H1 (cell line): ENCODE measurements around the gene CTIF. TPM values are rescaled to one million over a fixed set of nuclear protein-coding genes. Genes with fewer than 3 reads are reported as not detected.

Source experiments
- CTCF ChIA-PET: fragments of 300-600 bp; sonication (Branson Sonifier 250); formaldehyde crosslinking; loops from one replicate; lab custom pipeline; 2021; ENCODE audit not compliant: partially characterized antibody; lab: Charles Lee
- POLR2A ChIA-PET: fragments of 300-600 bp; sonication (Branson Sonifier 250); formaldehyde crosslinking; loops from one replicate; lab custom pipeline; 2021; ENCODE audit warnings: inconsistent platforms; ENCODE audit not compliant: partially characterized antibody; lab: Charles Lee
- DNase-seq, 2 experiments: peaks; one replicate each; pipeline versions ENCODE4 v3.0.0 to v3.0.0-alpha.2; 2010 to 2022; ENCODE audit warnings: low spot score in 2 of 2, low read depth in 1 of 2, mixed read lengths in 1 of 2
- FAIRE-seq: peaks from 2 replicates; lab custom pipeline; 2011; peaks lifted over from hg19 to GRCh38; lab: Jason Lieb, UNC
- H2AFZ ChIP-seq: 2 replicates; pipeline ENCODE4 v1.8.1; 2012; ENCODE audit warnings: low read length, inconsistent platforms
- H2AK5ac ChIP-seq: 2 replicates; pipeline ENCODE4 v1.6.1; 2013; ENCODE audit warnings: low read depth, low read length
- H2BK120ac ChIP-seq: replicated peaks from 2 replicates; pipeline ENCODE3; 2013; ENCODE audit warnings: low read depth, low read length, inconsistent platforms
- H2BK12ac ChIP-seq: 2 replicates; pipeline ENCODE4 v1.6.1; 2013; ENCODE audit warnings: low read depth, low read length
- H2BK15ac ChIP-seq: 2 replicates; pipeline ENCODE4 v1.6.1; 2013; ENCODE audit warnings: low read length
- H2BK20ac ChIP-seq: 2 replicates; pipeline ENCODE4 v1.6.1; 2013; ENCODE audit warnings: low read length
- H2BK5ac ChIP-seq: 2 replicates; pipeline ENCODE4 v1.6.1; 2013; ENCODE audit warnings: low read depth, low read length
- H3K14ac ChIP-seq: 2 replicates; pipeline ENCODE4 v1.6.1; 2013; ENCODE audit warnings: inconsistent platforms; ENCODE audit not compliant: insufficient read length
- H3K18ac ChIP-seq: 2 replicates; pipeline ENCODE4 v1.6.1; 2013; ENCODE audit warnings: low read length; ENCODE audit errors: extremely low read depth
- H3K23ac ChIP-seq: 2 replicates; pipeline ENCODE4 v1.6.1; 2013; ENCODE audit warnings: inconsistent platforms; ENCODE audit not compliant: insufficient read length
- H3K23me2 ChIP-seq: 2 replicates; pipeline ENCODE4 v1.6.1; 2013; ENCODE audit warnings: low read depth, low read length
- H3K27ac ChIP-seq: 2 replicates; pipeline ENCODE4 v1.6.1; 2011; ENCODE audit warnings: low read depth, low read length, inconsistent platforms
- H3K27me3 ChIP-seq, 4 experiments: replicated peaks in 1 of 4; 1 replicate in 1 of 4; 2 replicates in 3 of 4; pipeline versions ENCODE4 v1.6.1 to v1.8.1; 2011 to 2013; ENCODE audit warnings: low read length in 3 of 4, mild to moderate bottlenecking in 3 of 4, inconsistent platforms in 2 of 4, mixed read lengths in 2 of 4, moderate library complexity in 1 of 4; ENCODE audit not compliant: control insufficient read depth in 3 of 4, insufficient read depth in 3 of 4; ENCODE audit errors: extremely low read depth in 1 of 4
- H3K36me3 ChIP-seq, 4 experiments: 2 replicates each; pipeline versions ENCODE4 v1.6.1 to v1.8.1; 2011 to 2013; ENCODE audit warnings: mild to moderate bottlenecking in 4 of 4, low read length in 3 of 4, moderate library complexity in 2 of 4, control low read depth in 1 of 4, inconsistent platforms in 1 of 4; ENCODE audit not compliant: insufficient read depth in 4 of 4, control insufficient read depth in 2 of 4
- H3K4ac ChIP-seq: replicated peaks from 2 replicates; pipeline ENCODE3; 2013; ENCODE audit warnings: low read length, low read depth, mixed read lengths, inconsistent platforms; ENCODE audit not compliant: insufficient read length
- H3K4me1 ChIP-seq, 4 experiments: replicated peaks in 1 of 4; 1 replicate in 1 of 4; 2 replicates in 3 of 4; pipeline versions ENCODE4 v1.6.1 to v1.8.1; 2011 to 2013; ENCODE audit warnings: low read length in 3 of 4, inconsistent platforms in 2 of 4, mixed read lengths in 1 of 4; ENCODE audit not compliant: insufficient read depth in 4 of 4, control insufficient read depth in 3 of 4
- H3K4me2 ChIP-seq, 2 experiments: 2 replicates each; pipeline versions ENCODE4 v1.6.1 to v1.8.1; 2011 to 2013; ENCODE audit warnings: low read depth in 2 of 2, low read length in 2 of 2, control low read depth in 1 of 2, inconsistent platforms in 1 of 2, mild to moderate bottlenecking in 1 of 2; ENCODE audit not compliant: insufficient read depth in 1 of 2
- H3K4me3 ChIP-seq, 4 experiments: fragments of 200-600, 300-600 bp in 1 of 4; sonication (generic), shearing (Covaris generic), sonication (Bioruptor Twin) in 1 of 4; 2 replicates each; pipeline versions ENCODE4 v1.5.1 to v1.8.1; 2011 to 2016; ENCODE audit warnings: low read length in 4 of 4, low read depth in 3 of 4, control low read depth in 2 of 4, inconsistent platforms in 2 of 4, mild to moderate bottlenecking in 2 of 4, mixed read lengths in 1 of 4, moderate library complexity in 1 of 4; ENCODE audit not compliant: insufficient read depth in 2 of 4; ENCODE audit errors: extremely low read depth in 1 of 4
- H3K56ac ChIP-seq: replicated peaks from 2 replicates; pipeline ENCODE3; 2013; ENCODE audit warnings: low read depth, mild to moderate bottlenecking, mixed read lengths, low read length, inconsistent platforms; ENCODE audit not compliant: insufficient read length
- H3K79me1 ChIP-seq: 2 replicates; pipeline ENCODE4 v1.6.1; 2013; ENCODE audit warnings: low read depth, low read length, control low read depth
- H3K79me2 ChIP-seq, 2 experiments: 2 replicates each; pipeline versions ENCODE4 v1.6.1 to v1.8.1; 2012 to 2013; ENCODE audit warnings: low read length in 2 of 2, mild to moderate bottlenecking in 2 of 2, inconsistent platforms in 1 of 2; ENCODE audit not compliant: insufficient read depth in 2 of 2, control insufficient read depth in 1 of 2
- H3K9ac ChIP-seq, 4 experiments: replicated peaks in 1 of 4; 1 replicate in 1 of 4; 2 replicates in 3 of 4; pipeline versions ENCODE4 v1.6.1 to v1.8.1; 2011 to 2013; ENCODE audit warnings: low read depth in 3 of 4, low read length in 3 of 4, control low read depth in 2 of 4, mild to moderate bottlenecking in 2 of 4, moderate library complexity in 2 of 4, inconsistent platforms in 1 of 4; ENCODE audit errors: extremely low read depth in 1 of 4
- H3K9me3 ChIP-seq, 2 experiments: 2 replicates each; pipeline versions ENCODE4 v1.6.1 to v1.8.1; 2012 to 2013; ENCODE audit warnings: mild to moderate bottlenecking in 2 of 2, moderate library complexity in 2 of 2, control low read depth in 1 of 2, inconsistent platforms in 1 of 2, low read depth in 1 of 2, low read length in 1 of 2, mixed read lengths in 1 of 2; ENCODE audit not compliant: insufficient read depth in 2 of 2
- H4K20me1 ChIP-seq, 2 experiments: replicated peaks in 1 of 2; 2 replicates each; pipeline versions ENCODE3 to v1.8.1; 2011 to 2013; ENCODE audit warnings: inconsistent platforms in 2 of 2, low read length in 2 of 2, mild to moderate bottlenecking in 1 of 2; ENCODE audit not compliant: insufficient read depth in 2 of 2, control insufficient read depth in 1 of 2
- H4K5ac ChIP-seq: 2 replicates; pipeline ENCODE4 v1.6.1; 2013; ENCODE audit warnings: low read length, low read depth, mixed read lengths, inconsistent platforms; ENCODE audit not compliant: insufficient read length
- H4K8ac ChIP-seq: 2 replicates; pipeline ENCODE4 v1.8.0; 2013; ENCODE audit warnings: mild to moderate bottlenecking, moderate library complexity, low read length, inconsistent platforms; ENCODE audit not compliant: insufficient read depth; ENCODE audit errors: extremely low read depth
- H4K91ac ChIP-seq: replicated peaks from 2 replicates; pipeline ENCODE3; 2013; ENCODE audit warnings: low read length, mixed read lengths, inconsistent platforms; ENCODE audit not compliant: insufficient read length
- BRCA1 ChIP-seq: IDR thresholded peaks from 2 replicates; pipeline ENCODE4 v1.6.1; 2012; ENCODE audit warnings: low read depth, low read length, improper control_type of control experiment
- CEBPB ChIP-seq: IDR thresholded peaks from 2 replicates; pipeline ENCODE4 v1.6.1; 2012; ENCODE audit warnings: low read depth, low read length
- EGR1 ChIP-seq: IDR thresholded peaks from 2 replicates; pipeline ENCODE4 v1.6.1; 2011; ENCODE audit warnings: low read depth, low read length, borderline replicate concordance
- EZH2 ChIP-seq: fragments of 200-600 bp; sonication (generic); IDR thresholded peaks from 2 replicates; pipeline ENCODE4 v1.7.1; 2012; ENCODE audit warnings: low read depth, mild to moderate bottlenecking, moderate library complexity, low read length, inconsistent platforms; ENCODE audit not compliant: severe bottlenecking
- JUND ChIP-seq: IDR thresholded peaks from 2 replicates; pipeline ENCODE4 v1.6.1; 2011; ENCODE audit warnings: mild to moderate bottlenecking, improper control_type of control experiment, low read length
- KDM1A ChIP-seq: fragments of 200-600, 300-600 bp; sonication (generic); IDR thresholded peaks from 2 replicates; pipeline ENCODE4 v1.7.1; 2016; ENCODE audit warnings: mild to moderate bottlenecking, low read length, borderline replicate concordance
- RAD21 ChIP-seq, 2 experiments: IDR thresholded peaks in 1 of 2; conservative IDR thresholded peaks in 1 of 2; 2 replicates each; pipeline ENCODE4 v1.6.1; 2011; ENCODE audit warnings: low read depth in 2 of 2, low read length in 2 of 2, improper control_type of control experiment in 1 of 2, inconsistent platforms in 1 of 2, mild to moderate bottlenecking in 1 of 2, moderate library complexity in 1 of 2
- RFX5 ChIP-seq: IDR thresholded peaks from 2 replicates; pipeline ENCODE4 v1.6.1; 2011; ENCODE audit warnings: low read depth, low read length, improper control_type of control experiment, borderline replicate concordance
- RNF2 ChIP-seq: fragments of 200-900, 300-1000 bp; sonication (generic); IDR thresholded peaks from 2 replicates; pipeline ENCODE4 v1.7.1; 2016; ENCODE audit warnings: borderline replicate concordance, low read depth, mild to moderate bottlenecking, antibody characterized with exemption, low read length; ENCODE audit not compliant: poor library complexity, severe bottlenecking; ENCODE audit errors: missing control alignments
- SRF ChIP-seq: IDR thresholded peaks from 2 replicates; pipeline ENCODE4 v1.6.1; 2011; ENCODE audit warnings: mild to moderate bottlenecking, low read depth, low read length, moderate library complexity
- SUZ12 ChIP-seq: fragments of 200-600 bp; sonication (generic); IDR thresholded peaks from 2 replicates; pipeline ENCODE4 v1.6.1; 2012; ENCODE audit warnings: mild to moderate bottlenecking, inconsistent platforms, low read length, moderate library complexity, mixed read lengths
- TCF12 ChIP-seq: IDR thresholded peaks from 2 replicates; pipeline ENCODE4 v1.6.1; 2011; ENCODE audit warnings: low read depth, mild to moderate bottlenecking, low read length
- ZNF274 ChIP-seq: IDR thresholded peaks from 2 replicates; pipeline ENCODE4 v1.7.0; 2012; ENCODE audit warnings: low read length, borderline replicate concordance; ENCODE audit errors: extremely low read depth
- WGBS, 2 experiments: shearing (Covaris generic) in 1 of 2; methylation state at CpG; one replicate each; pipeline versions ENCODE4 v1.1.6 to v1.1.7; 2013 to 2015; ENCODE audit warnings: low lambda C conversion rate in 2 of 2, mixed read lengths in 2 of 2, inconsistent platforms in 1 of 2, low coverage in 1 of 2, missing lambda C conversion rate in 1 of 2; ENCODE audit not compliant: insufficient replicate concordance in 2 of 2, insufficient coverage in 1 of 2, insufficient read length in 1 of 2; ENCODE audit errors: extremely low coverage in 1 of 2, missing lambda C conversion rate in 1 of 2; 5-methylcytosine and 5-hydroxymethylcytosine counted together
- polyA plus RNA-seq, 7 experiments: library from polyadenylated mRNA; depleted of rRNA in 3 of 7; stranded (reverse) in 5 of 7; unstranded in 2 of 7; fragments of >200 nt in 5 of 7; fragments of 200-250 nt in 2 of 7; gene quantifications; 1 replicate in 5 of 7; 2 replicates in 1 of 7; 4 replicates in 1 of 7; pipeline versions ENCODE4 v1.2.1 to v1.2.3, GENCODE V29; 2011 to 2013; ENCODE audit warnings: missing spikeins in 2 of 7, mixed read lengths in 2 of 7
- total RNA-seq: library from RNA; stranded (reverse); fragmentation: NEBNext Ultra II Directional; extraction: Animal tissue kit (Norgen Biotek cat#: 25700); gene quantifications from 2 replicates; pipeline ENCODE4 v1.2.1, GENCODE V29; 2021

CTIF gene
- total and polyA plus RNA-seq, 2 of the 8 experiments (the other 6 are each of a cell fraction or from before 2014, with no cell fraction given): 9.0 to 17.8 TPM

GRCh38 chr18:48688961-48689360 is 150.1 kb downstream of the CTIF start:
- no peaks in the 10 kb centered on the region for H3K9me3 ChIP-seq
- peaks cover 2% of the 10 kb centered on the region; the same call in 1 of the 2 replicates for H3K23me2 ChIP-seq
- no peaks in the 10 kb centered on the region for H3K4me1 ChIP-seq
- no peak overlapping the region for H3K27ac ChIP-seq
- no peak overlapping the region for H4K8ac ChIP-seq
- FAIRE-seq (no peak), DNase-seq (no peak)
- no peaks in the 10 kb centered on the region; a peak in 1 of 8 replicates for H3K36me3 ChIP-seq
- H3K4me2 ChIP-seq: no peak overlapping the region
- POLR2A ChIA-PET: no interaction called here
- CTCF ChIA-PET: interaction anchor here (1.5 to 4.8 kb wide), 4 partner anchors 14 to 83 kb away, joined by 3 to 27 read pairs (median 4); no protein-coding TSS in a partner anchor
- no peak overlapping the region for H3K14ac ChIP-seq
- H4K20me1 ChIP-seq: no peaks in the 10 kb centered on the region
- no peak overlapping the region for H3K23ac ChIP-seq
- no peak overlapping the region for H3K4me3 ChIP-seq
- no peak overlapping the region for H2AFZ ChIP-seq
- H2BK15ac ChIP-seq: no peak overlapping the region
- H3K4ac ChIP-seq: no peak overlapping the region
- no peak overlapping the region for H2BK5ac ChIP-seq
- WGBS, 2 experiments: 83% methylated on average over 9 of the region's 9 CpGs; no CpG with 5 or more reads in 1 of the 2 experiments
- TF ChIP-seq BRCA1 (no peak), CEBPB (no peak), ZNF274 (no peak), SRF (no peak), EZH2 (no peak), RFX5 (no peak), RNF2 (no peak), EGR1 (no peak), SUZ12 (no peak), RAD21 (IDR thresholded peaks at IDR 0.05 in 1 of 2, conservative IDR thresholded peaks at IDR 0.05 in 1 of 2; ENCODE audit: low read depth in 2 of 2, low read length in 2 of 2) (no peak), TCF12 (no peak), KDM1A (no peak), JUND (no peak)
- no peak overlapping the region for H3K18ac ChIP-seq
- H3K9ac ChIP-seq: no peak overlapping the region
- H3K27me3 ChIP-seq: no peaks in the 10 kb centered on the region
- no peak overlapping the region for H2BK120ac ChIP-seq
- H2BK20ac ChIP-seq: no peak overlapping the region
- no peak overlapping the region for H2BK12ac ChIP-seq
- H3K56ac ChIP-seq: no peak overlapping the region
- no peaks in the 10 kb centered on the region for H3K79me2 ChIP-seq
- no peak overlapping the region for H2AK5ac ChIP-seq
- H4K91ac ChIP-seq: no peak overlapping the region
- no peak overlapping the region for H4K5ac ChIP-seq
- no peaks in the 10 kb centered on the region for H3K79me1 ChIP-seq
